Endothelial cell of umbilical vein (primary cell): ENCODE data around the gene TRPM5. TPM values are rescaled to one million over a fixed set of nuclear protein-coding genes. Genes with fewer than 3 reads are reported as not detected.

Source experiments
- Bru-seq: library from RNA; stranded (reverse); fragments of 400-500 nt; gene quantifications from one replicate; lab custom pipeline; 2021; lab: Mats Ljungman, UMichigan
- BruChase-seq, 2 experiments: library from RNA; stranded (reverse); fragments of 400-500 nt; gene quantifications; one replicate each; lab custom pipeline; 2021; lab: Mats Ljungman, UMichigan
- BruUV-seq: library from RNA; stranded (reverse); fragments of 400-500 nt; replicated peaks from 2 replicates; lab custom pipeline; 2021; lab: Mats Ljungman, UMichigan
- CTCF ChIA-PET: fragments of 300-600, 350-600 bp; sonication (Branson Sonifier 250); formaldehyde crosslinking; loops from one replicate; lab custom pipeline; 2021; ENCODE audit warnings: antibody characterized with exemption, inconsistent platforms; lab: Charles Lee
- POLR2A ChIA-PET: fragments of 300-600, 350-600 bp; sonication (Branson Sonifier 250); formaldehyde crosslinking; loops from one replicate; lab custom pipeline; 2021; ENCODE audit warnings: antibody characterized with exemption, inconsistent platforms; lab: Charles Lee
- DNase-seq: peaks from one replicate; pipeline ENCODE4 v3.0.0-alpha.2; 2011; ENCODE audit warnings: low read depth, low spot score
- FAIRE-seq: peaks from 2 replicates; lab custom pipeline; 2011; peaks lifted over from hg19 to GRCh38; lab: Jason Lieb, UNC
- H2AFZ ChIP-seq: 2 replicates; pipeline ENCODE4 v1.6.0; 2012; ENCODE audit warnings: low read depth, low read length, control low read depth, inconsistent platforms
- H3K27ac ChIP-seq: 2 replicates; pipeline ENCODE4 v1.5.1; 2011; ENCODE audit warnings: low read depth, mild to moderate bottlenecking, control low read depth, low read length, moderate library complexity; ENCODE audit not compliant: insufficient read depth
- H3K27me3 ChIP-seq, 2 experiments: 2 replicates each; pipeline versions ENCODE4 v1.6.0 to v1.6.1; 2011; ENCODE audit warnings: low read length in 2 of 2, mixed read lengths in 1 of 2; ENCODE audit not compliant: control insufficient read depth in 2 of 2, insufficient read depth in 2 of 2
- H3K36me3 ChIP-seq, 2 experiments: 2 replicates in 1 of 2; 3 replicates in 1 of 2; pipeline ENCODE4 v1.5.1; 2011; ENCODE audit warnings: low read length in 2 of 2, mild to moderate bottlenecking in 1 of 2, moderate library complexity in 1 of 2; ENCODE audit not compliant: control insufficient read depth in 2 of 2, insufficient read depth in 2 of 2; ENCODE audit errors: extremely low read depth in 1 of 2
- H3K4me1 ChIP-seq: 3 replicates; pipeline ENCODE4 v1.5.1; 2011; ENCODE audit warnings: mild to moderate bottlenecking, low read length; ENCODE audit not compliant: control insufficient read depth, insufficient read depth; ENCODE audit errors: extremely low read depth
- H3K4me2 ChIP-seq: 2 replicates; pipeline ENCODE4 v1.6.1; 2011; ENCODE audit warnings: low read length, control low read depth, mixed read lengths; ENCODE audit not compliant: insufficient read depth
- H3K4me3 ChIP-seq, 3 experiments: fragments of 200-600 bp in 1 of 3; sonication (generic), shearing (Covaris generic) in 1 of 3; replicated peaks in 1 of 3; 2 replicates each; pipeline ENCODE4 v1.5.1; 2011 to 2016; ENCODE audit warnings: control low read depth in 3 of 3, low read length in 3 of 3, mild to moderate bottlenecking in 2 of 3, inconsistent platforms in 1 of 3, low read depth in 1 of 3, moderate library complexity in 1 of 3; ENCODE audit not compliant: insufficient read depth in 1 of 3
- H3K79me2 ChIP-seq: 2 replicates; pipeline ENCODE4 v1.6.0; 2012; ENCODE audit warnings: low read length, inconsistent platforms; ENCODE audit not compliant: control insufficient read depth, insufficient read depth
- H3K9ac ChIP-seq: replicated peaks from 2 replicates; pipeline ENCODE3; 2011; ENCODE audit warnings: low read length, control low read depth; ENCODE audit not compliant: insufficient read depth; ENCODE audit errors: extremely low read depth
- H3K9me1 ChIP-seq: replicated peaks from 3 replicates; pipeline ENCODE4 v1.6.0; 2011; ENCODE audit warnings: mild to moderate bottlenecking, low read length; ENCODE audit not compliant: control insufficient read depth, insufficient read depth; ENCODE audit errors: extremely low read depth
- H3K9me3 ChIP-seq: replicated peaks from 2 replicates; pipeline ENCODE4 v1.5.1; 2012; ENCODE audit warnings: low read length, inconsistent platforms; ENCODE audit not compliant: control insufficient read depth, insufficient read depth
- H4K20me1 ChIP-seq: replicated peaks from 2 replicates; pipeline ENCODE3; 2011; ENCODE audit warnings: mild to moderate bottlenecking, low read length; ENCODE audit not compliant: control insufficient read depth, insufficient read depth; ENCODE audit errors: extremely low read depth
- EZH2 ChIP-seq: IDR thresholded peaks from 2 replicates; pipeline ENCODE4 v1.6.1; 2012; ENCODE audit warnings: borderline replicate concordance, low read depth, mild to moderate bottlenecking, moderate library complexity, low read length, inconsistent platforms; ENCODE audit not compliant: severe bottlenecking
- GATA2 ChIP-seq: IDR thresholded peaks from 2 replicates; pipeline ENCODE4 v1.7.0; 2011; ENCODE audit warnings: low read depth, mild to moderate bottlenecking, moderate library complexity, mixed read lengths, low read length; ENCODE audit not compliant: insufficient read length, insufficient read depth
- JUN ChIP-seq: IDR thresholded peaks from 2 replicates; pipeline ENCODE4 v1.6.1; 2011; ENCODE audit warnings: borderline replicate concordance, low read depth; ENCODE audit not compliant: insufficient read length, insufficient read depth
- MAX ChIP-seq: IDR thresholded peaks from 2 replicates; pipeline ENCODE4 v1.6.1; 2011; ENCODE audit not compliant: insufficient read depth, insufficient read length
- POLR2A ChIP-seq: IDR thresholded peaks from 2 replicates; pipeline ENCODE4 v1.6.1; 2012; ENCODE audit warnings: low read depth, mild to moderate bottlenecking, control low read depth, low read length
- POLR2AphosphoS5 ChIP-seq: IDR thresholded peaks from 2 replicates; pipeline ENCODE4 v1.6.1; 2012; ENCODE audit warnings: low read depth, mild to moderate bottlenecking, control low read depth, low read length, moderate library complexity; ENCODE audit not compliant: insufficient read depth
- dilution Hi-C: fragments of 300-500 bp; cut with MboI; formaldehyde crosslinking; loops from one replicate; pipeline ENCODE4 v1.15.0; 2019; ENCODE audit warnings: low sequenced_read_pairs; ENCODE audit not compliant: extremely low pct_ligation_motif_present
- intact Hi-C: fragments of 100-400 bp; cut with micrococcal nuclease; formaldehyde crosslinking; loops from one replicate; pipeline ENCODE4 v1.10.0; 2022
- long read RNA-seq: library from polyadenylated mRNA; stranded (forward); transcript quantifications from one replicate; pipeline ENCODE4 v2.0.0, GENCODE V29; 2021
- polyA minus RNA-seq, 3 experiments: library from RNA; depleted of rRNA, polyadenylated mRNA; stranded (reverse); fragments of >200 nt; gene quantifications; 1 replicate in 1 of 3; 2 replicates in 2 of 3; pipeline ENCODE4 v1.2.3, GENCODE V29; 2011
- polyA plus RNA-seq, 4 experiments: library from polyadenylated mRNA; depleted of rRNA in 3 of 4; stranded (reverse) in 3 of 4; unstranded in 1 of 4; fragments of >200 nt; gene quantifications; 2 replicates each; pipeline versions ENCODE4 v1.2.1 to v1.2.3, GENCODE V29; 2011 to 2012; ENCODE audit warnings: missing spikeins in 1 of 4
- total RNA-seq: library from RNA; stranded (reverse); gene quantifications from 2 replicates; pipeline ENCODE4 v1.2.3, GENCODE V29; 2021

The TRPM5 gene
- total RNA-seq (not detected in 2 replicates), polyA plus RNA-seq (not detected in 2 replicates), polyA minus RNA-seq (not detected in 2 replicates), Bru-seq, nascent RNA (not detected), BruChase-seq, experiment 1, labeled RNA remaining after a 6-hour chase (not detected), BruChase-seq, experiment 2, labeled RNA remaining after a 2-hour chase (not detected)
- not detected in 2 replicates for polyA plus RNA-seq (2011; cell fraction: cytosol; rRNA removed)
- not detected in 2 replicates for polyA plus RNA-seq (2011; cell fraction: nucleus; rRNA removed)
- not detected in 2 replicates for polyA plus RNA-seq (2012)
- polyA minus RNA-seq (2011; cell fraction: cytosol; rRNA and poly(A)+ RNA removed) = not detected
- not detected in 2 replicates for polyA minus RNA-seq (2011; cell fraction: nucleus; rRNA and poly(A)+ RNA removed)
- long read RNA-seq = 0 reads

GRCh38 chr11:2443881-2444820 is at the start of gene TRPM5:
Gene TRPM5 (minus strand): TSS chr11:2444514. CDS start chr11:2423036, 21,478 bp downstream.
- intact Hi-C loops = no loop called here
- no peaks in the 10 kb centered on the region for H3K36me3 ChIP-seq
- no peak within 1 kb of the TSS for H3K4me2 ChIP-seq
- CTCF ChIA-PET = interaction anchor here (0.6 to 0.7 kb wide), 2 partner anchors 12 to 448 kb away, joined by 3 read pairs; no protein-coding TSS in a partner anchor
- POLR2A ChIA-PET = no interaction called here
- FAIRE-seq (no peak), DNase-seq (no peak)
- H4K20me1 ChIP-seq = no peaks in the 10 kb centered on the region
- H3K4me3 ChIP-seq = no peak within 1 kb of the TSS
- peaks cover 9 to 11% of the 10 kb centered on the region in 2 experiments for H3K27me3 ChIP-seq
- no peaks in the 10 kb centered on the region for H3K79me2 ChIP-seq
- H3K4me1 ChIP-seq = no peaks in the 10 kb centered on the region
- H3K9me3 ChIP-seq = no peaks in the 10 kb centered on the region
- H3K9me1 ChIP-seq = no peaks in the 10 kb centered on the region
- peak within 1 kb of the TSS; percentile 70 for H2AFZ ChIP-seq
- dilution Hi-C loops = no loop called here
- no peak within 1 kb of the TSS for H3K27ac ChIP-seq
- peak within 1 kb of the TSS; percentile 2 for H3K9ac ChIP-seq
- no TSS peak for BruUV-seq
- TF ChIP-seq GATA2 (no peak), EZH2 (no peak), MAX (no peak), POLR2A (no peak), JUN (no peak), POLR2AphosphoS5 (no peak)
